ENCODE data around the gene TAS1R1. TPM values are rescaled to one million over a fixed set of nuclear protein-coding genes. Genes with fewer than 3 reads are reported as not detected.

The TAS1R1 gene
- total and polyA plus RNA-seq, 2 experiments from 2014 or later, result not detected

DNA sequence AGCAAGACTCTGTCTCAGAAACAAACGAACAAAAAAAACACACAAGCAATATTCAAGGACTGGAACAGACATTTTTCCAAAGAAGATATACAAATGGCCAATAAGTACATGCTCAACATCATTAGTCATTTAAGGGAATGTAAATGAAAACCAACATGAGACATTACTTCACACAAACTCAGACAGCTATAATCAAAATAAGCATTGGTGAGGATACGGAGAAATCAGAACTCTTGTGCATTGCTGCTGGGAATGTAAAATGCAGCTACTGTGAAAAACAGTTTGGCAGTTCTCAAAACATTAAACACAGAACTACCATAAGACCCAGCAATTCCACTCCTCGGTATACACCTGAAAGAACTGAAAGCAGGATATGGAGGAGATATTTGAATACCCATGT lies 16.2 kb upstream of the TAS1R1 start:
- H3K4me2 ChIP-seq (ENCODE audit: unreplicated experiment), result peak overlapping the region; percentile 30
- no peak for TF ChIP-seq EZH2phosphoT487 (IDR thresholded peaks at IDR 0.05; ENCODE audit: insufficient read depth, low read depth)
- no peak for TF ChIP-seq EZH2 (IDR thresholded peaks at IDR 0.05; ENCODE audit: insufficient read depth, poor library complexity, severe bottlenecking)
- peaks cover 20% of the 10 kb centered on the region for H3K79me2 ChIP-seq (ENCODE audit: insufficient read depth)
- WGBS, 2 experiments (ENCODE audit: low coverage in 1 of 2, low lambda C conversion rate in 2 of 2, missing lambda C conversion rate in 2 of 2), result 36 to 40% methylated on average over 3 of the region's 3 CpGs
- H3F3A ChIP-seq (ENCODE audit: insufficient read depth), result peaks cover 19% of the 10 kb centered on the region
- peak; percentile 57 for DNase-seq
- no peak overlapping the region for H2AFZ ChIP-seq
- H3K27me3 ChIP-seq (replicated peaks; ENCODE audit: insufficient read depth), result no peaks in the 10 kb centered on the region
- H3K9ac ChIP-seq, result peak overlapping the region; percentile 13; the same call in 1 of the 2 replicates
- H4K20me1 ChIP-seq (ENCODE audit: insufficient read depth), result no peaks in the 10 kb centered on the region
- H3K9me2 ChIP-seq (ENCODE audit: insufficient read depth), result no peaks in the 10 kb centered on the region
- no peaks in the 10 kb centered on the region for H3K9me3 ChIP-seq (ENCODE audit: low read depth)
- in situ Hi-C loops (cut with MboI), result no loop called here
- H3K27ac ChIP-seq, result peak overlapping the region; percentile 46
- no peak overlapping the region for H3K4me3 ChIP-seq
- H3K4me1 ChIP-seq (ENCODE audit: insufficient read depth), result peaks cover 5% of the 10 kb centered on the region
- H3K36me3 ChIP-seq (ENCODE audit: low read depth), result peaks cover 14% of the 10 kb centered on the region; the same call in 1 of the 2 replicates

GRCh38 chr1:6544831-6545230 lies 10.3 kb upstream of the TAS1R1 start:
- H3F3A ChIP-seq (ENCODE audit: insufficient read depth), result peaks cover 30% of the 10 kb centered on the region
- in situ Hi-C loops (cut with MboI), result no loop called here
- H3K27me3 ChIP-seq (replicated peaks; ENCODE audit: insufficient read depth), result no peaks in the 10 kb centered on the region
- H3K79me2 ChIP-seq (ENCODE audit: insufficient read depth), result peaks cover 15% of the 10 kb centered on the region; the same call in 1 of the 2 replicates
- H3K4me3 ChIP-seq, result no peak overlapping the region
- H3K9me3 ChIP-seq (ENCODE audit: low read depth), result no peaks in the 10 kb centered on the region
- H3K9me2 ChIP-seq (ENCODE audit: insufficient read depth), result no peaks in the 10 kb centered on the region
- peaks cover 22% of the 10 kb centered on the region for H3K36me3 ChIP-seq (ENCODE audit: low read depth)
- H3K4me2 ChIP-seq (ENCODE audit: unreplicated experiment), result peak overlapping the region; percentile 34
- peak overlapping the region; percentile 2; the same call in 1 of the 2 replicates for H3K9ac ChIP-seq
- H2AFZ ChIP-seq, result no peak overlapping the region
- DNase-seq, result peak; percentile 67
- peaks cover 6% of the 10 kb centered on the region for H3K4me1 ChIP-seq (ENCODE audit: insufficient read depth)
- WGBS, 2 experiments (ENCODE audit: low coverage in 1 of 2, low lambda C conversion rate in 2 of 2, missing lambda C conversion rate in 2 of 2), result 22 to 29% methylated on average over 3 of the region's 3 CpGs
- TF ChIP-seq EZH2phosphoT487 (IDR thresholded peaks at IDR 0.05; ENCODE audit: insufficient read depth, low read depth) (no peak), EZH2 (IDR thresholded peaks at IDR 0.05; ENCODE audit: insufficient read depth, poor library complexity, severe bottlenecking) (no peak)
- H3K27ac ChIP-seq, result peak overlapping the region; percentile 48
- no peaks in the 10 kb centered on the region for H4K20me1 ChIP-seq (ENCODE audit: insufficient read depth)

DNA sequence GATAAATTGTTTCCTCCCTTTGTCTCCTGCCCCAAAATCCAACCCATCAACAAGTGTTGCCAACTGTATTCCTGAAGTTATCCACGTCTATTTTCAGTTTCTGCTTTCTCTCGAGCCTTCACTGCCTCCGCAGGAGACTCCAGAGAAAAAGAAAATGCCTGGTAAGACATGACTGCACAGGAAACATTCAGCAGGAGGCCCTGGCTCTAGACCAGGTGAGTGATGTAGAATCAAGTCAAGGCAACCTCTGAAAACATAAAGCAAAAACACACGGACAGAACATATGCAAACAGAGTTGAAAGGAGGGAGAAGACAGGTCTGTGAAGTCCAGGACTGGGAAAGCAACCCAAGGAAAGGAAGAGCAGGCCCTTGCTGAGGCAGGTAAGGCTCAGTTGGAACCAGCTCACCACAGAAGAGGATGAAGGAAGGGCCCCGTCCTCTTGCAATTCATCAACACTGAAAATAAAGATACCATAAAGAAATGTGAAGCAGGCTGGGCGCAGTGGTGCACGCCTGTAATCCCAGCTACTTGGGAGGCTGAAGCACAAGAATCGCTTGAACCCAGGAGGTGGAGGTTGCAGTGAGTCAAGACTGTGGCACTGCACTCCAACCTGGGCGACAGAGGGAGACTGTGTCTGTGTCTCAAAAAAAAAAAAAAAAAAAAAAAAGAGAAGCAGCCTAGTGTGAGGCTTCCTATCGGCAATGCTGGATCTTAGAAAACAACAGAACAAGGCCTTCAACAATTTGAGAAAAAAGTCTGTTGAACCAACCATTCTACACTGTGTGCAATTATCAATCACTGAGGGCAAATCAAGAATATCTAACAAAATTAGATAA lies 9.6 kb upstream of the TAS1R1 start:
- in situ Hi-C loops (cut with MboI), result no loop called here
- Histone ChIP-seq H3K27me3 (replicated peaks; ENCODE audit: insufficient read depth) (no peaks in the 10 kb centered on the region), H4K20me1 (ENCODE audit: insufficient read depth) (no peaks in the 10 kb centered on the region), H3K4me3 (no peak overlapping the region), H3K79me2 (ENCODE audit: insufficient read depth) (peaks cover 20% of the 10 kb centered on the region), H3K36me3 (ENCODE audit: low read depth) (peaks cover 22% of the 10 kb centered on the region), H3K9me2 (ENCODE audit: insufficient read depth) (no peaks in the 10 kb centered on the region), H3F3A (ENCODE audit: insufficient read depth) (peaks cover 29% of the 10 kb centered on the region), H2AFZ (no peak overlapping the region), H3K9ac (peak overlapping the region; percentile 2; the same call in 1 of the 2 replicates), H3K4me2 (ENCODE audit: unreplicated experiment) (peak overlapping the region; percentile 34), H3K9me3 (ENCODE audit: low read depth) (no peaks in the 10 kb centered on the region), H3K4me1 (ENCODE audit: insufficient read depth) (peaks cover 6% of the 10 kb centered on the region), H3K27ac (peak overlapping the region; percentile 48)
- 76 to 78% methylated on average over 10 of the region's 10 CpGs for WGBS, 2 experiments (ENCODE audit: low coverage in 1 of 2, low lambda C conversion rate in 2 of 2, missing lambda C conversion rate in 2 of 2)
- DNase-seq, result peak; percentile 29
- TF ChIP-seq EZH2phosphoT487 (IDR thresholded peaks at IDR 0.05; ENCODE audit: insufficient read depth, low read depth) (no peak), EZH2 (IDR thresholded peaks at IDR 0.05; ENCODE audit: insufficient read depth, poor library complexity, severe bottlenecking) (no peak)

- Histone ChIP-seq H3K27ac (no peak overlapping the region), H3K9me2 (ENCODE audit: insufficient read depth) (no peaks in the 10 kb centered on the region), H4K20me1 (ENCODE audit: insufficient read depth) (no peaks in the 10 kb centered on the region), H3K4me3 (no peak overlapping the region), H3K36me3 (ENCODE audit: low read depth) (peaks cover 21% of the 10 kb centered on the region), H3K4me2 (ENCODE audit: unreplicated experiment) (no peak overlapping the region), H3K4me1 (ENCODE audit: insufficient read depth) (peaks cover 6% of the 10 kb centered on the region), H3K9ac (no peak overlapping the region), H3K79me2 (ENCODE audit: insufficient read depth) (peaks cover 27% of the 10 kb centered on the region), H3F3A (ENCODE audit: insufficient read depth) (peaks cover 24% of the 10 kb centered on the region), H2AFZ (no peak overlapping the region), H3K9me3 (ENCODE audit: low read depth) (no peaks in the 10 kb centered on the region), H3K27me3 (replicated peaks; ENCODE audit: insufficient read depth) (no peaks in the 10 kb centered on the region)
- WGBS, 2 experiments (ENCODE audit: low coverage in 1 of 2, low lambda C conversion rate in 2 of 2, missing lambda C conversion rate in 2 of 2), result 81 to 86% methylated on average over 5 of the region's 5 CpGs
- TF ChIP-seq EZH2 (IDR thresholded peaks at IDR 0.05; ENCODE audit: insufficient read depth, poor library complexity, severe bottlenecking) (no peak), EZH2phosphoT487 (IDR thresholded peaks at IDR 0.05; ENCODE audit: insufficient read depth, low read depth) (no peak)
- no peak for DNase-seq
- in situ Hi-C loops (cut with MboI), result no loop called here
These were observed 8.8 kb upstream of the TAS1R1 start for GRCh38 chr1:6546326-6546725.
